ENCODE data around the gene POGLUT3.

POGLUT3 gene

GRCh38 chr11:108524422-108524821, 26.2 kb upstream of the POGLUT3 start:
- no peaks in the 10 kb centered on the region for H3K4me1 ChIP-seq (ENCODE audit: control insufficient read depth, insufficient read depth, low read length)
- TF ChIP-seq ZNF140 (tag by site-specific recombination; IDR thresholded peaks at IDR 0.05) (no peak), ZNF530 (tag by site-specific recombination; IDR thresholded peaks at IDR 0.05; ENCODE audit: low read depth) (no peak), ZNF488 (tag by site-specific recombination; IDR thresholded peaks at IDR 0.05) (no peak), ZSCAN23 (tag by site-specific recombination; IDR thresholded peaks at IDR 0.05) (no peak), PRDM2 (tag by site-specific recombination; IDR thresholded peaks at IDR 0.05; ENCODE audit: borderline replicate concordance) (no peak), ZNF555 (tag by site-specific recombination; conservative IDR thresholded peaks at IDR 0.05) (no peak)
- no peak overlapping the region for H3K4me3 ChIP-seq (ENCODE audit: low read depth, low read length)
- POLR2A ChIA-PET: no interaction called here
- H3K9me3 ChIP-seq (ENCODE audit: control insufficient read depth, insufficient read depth, low read depth, low read length): no peaks in the 10 kb centered on the region
- H3K36me3 ChIP-seq (ENCODE audit: control insufficient read depth in 2 of 2, insufficient read depth in 1 of 2, low read length in 2 of 2): peaks cover 0 to 2% of the 10 kb centered on the region in 2 experiments; a peak in 1 of 3 replicates
- CTCF ChIA-PET: no interaction called here
- no peak overlapping the region for H3K27ac ChIP-seq (ENCODE audit: extremely low read depth, low read depth, low read length)

- ChIA-PET POLR2A (no interaction called here), CTCF (interaction anchor here (0.8 kb wide), 1 partner anchor 16 kb away, joined by 3 read pairs; no protein-coding TSS in a partner anchor)
- Histone ChIP-seq H3K4me1 (ENCODE audit: control insufficient read depth, insufficient read depth, low read length) (no peaks in the 10 kb centered on the region), H3K9me3 (ENCODE audit: control insufficient read depth, insufficient read depth, low read depth, low read length) (no peaks in the 10 kb centered on the region), H3K36me3 (ENCODE audit: control insufficient read depth in 2 of 2, insufficient read depth in 1 of 2, low read length in 2 of 2) (peaks cover 0 to 2% of the 10 kb centered on the region in 2 experiments; a peak in 1 of 3 replicates), H3K27ac (ENCODE audit: extremely low read depth, low read depth, low read length) (no peak overlapping the region), H3K4me3 (ENCODE audit: low read depth, low read length) (no peak overlapping the region)
- no peak for TF ChIP-seq ZNF23 (tag by site-specific recombination; IDR thresholded peaks at IDR 0.05; ENCODE audit: borderline replicate concordance)
- TF ChIP-seq ZNF677 (tag by site-specific recombination; IDR thresholded peaks at IDR 0.05): no peak
- no peak for TF ChIP-seq ZNF202 (tag by site-specific recombination; IDR thresholded peaks at IDR 0.05; ENCODE audit: borderline replicate concordance)
- TF ChIP-seq ZNF391 (tag by site-specific recombination; IDR thresholded peaks at IDR 0.05; ENCODE audit: borderline replicate concordance, low read depth): no peak
- no peak for TF ChIP-seq ZNF585B (tag by site-specific recombination; IDR thresholded peaks at IDR 0.05)
- no peak for TF ChIP-seq ZNF670 (tag by site-specific recombination; IDR thresholded peaks at IDR 0.05; ENCODE audit: low read depth)
- no peak for TF ChIP-seq HOXC10 (CRISPR knock-in tag; IDR thresholded peaks at IDR 0.05)
- TF ChIP-seq ZNF837 (tag by site-specific recombination; IDR thresholded peaks at IDR 0.05): no peak
- TF ChIP-seq ZNF544 (tag by site-specific recombination; IDR thresholded peaks at IDR 0.05): no peak
- no peak for TF ChIP-seq ZNF510 (tag by site-specific recombination; IDR thresholded peaks at IDR 0.05; ENCODE audit: insufficient replicate concordance)
- TF ChIP-seq EGR2 (tag by site-specific recombination; IDR thresholded peaks at IDR 0.05; ENCODE audit: low read depth): no peak
Measured at GRCh38 chr11:108522318-108522717, 24.1 kb upstream of the POGLUT3 start.

Measured in HEK293 (cell line).